CD4-positive, CD25-positive, alpha-beta regulatory T cell (primary cell): ENCODE data around the gene OTUD5. TPM values are rescaled to one million over a fixed set of nuclear protein-coding genes. Genes with fewer than 3 reads are reported as not detected.
A peak's percentile ranks its signal among the peaks of the same experiment; 100 is the strongest.

Experiments used
- ATAC-seq, 2 donors: fragments of 150-1000 bp; cut with Tn5 transposase; one replicate each; pipeline ENCODE4 v1.10.0; 2021; ENCODE audit warnings: low read depth in 2 of 2, moderate number of reproducible peaks in 2 of 2, moderate library complexity in 1 of 2
- DNase-seq, 3 donors: peaks; one replicate each; pipeline versions ENCODE4 v3.0.0 to v3.0.0-alpha.2; 2012 to 2022; ENCODE audit warnings: mixed read lengths in 1 of 3
- H3K27ac ChIP-seq: one replicate; pipeline ENCODE4 v1.7.0; 2013; ENCODE audit warnings: mild to moderate bottlenecking, low read length; ENCODE audit not compliant: insufficient read depth, poor library complexity, severe bottlenecking
- H3K27me3 ChIP-seq: one replicate; pipeline ENCODE4 v1.7.0; 2013; ENCODE audit warnings: low read length; ENCODE audit not compliant: control insufficient read depth, insufficient read depth
- H3K36me3 ChIP-seq: one replicate; pipeline ENCODE4 v1.7.0; 2013; ENCODE audit warnings: mild to moderate bottlenecking, low read length, moderate library complexity; ENCODE audit not compliant: control insufficient read depth, insufficient read depth
- H3K4me1 ChIP-seq: 2 replicates; pipeline ENCODE4 v1.7.0; 2013; ENCODE audit warnings: mild to moderate bottlenecking, low read length; ENCODE audit not compliant: insufficient read depth, control insufficient read depth, poor library complexity, severe bottlenecking
- H3K4me3 ChIP-seq: one replicate; pipeline ENCODE4 v1.7.0; 2013; ENCODE audit warnings: low read depth, mild to moderate bottlenecking, low read length, moderate library complexity
- H3K9me3 ChIP-seq, 2 experiments: 1 replicate in 1 of 2; 2 replicates in 1 of 2; pipeline ENCODE4 v1.7.0; 2013; ENCODE audit warnings: low read length in 2 of 2, mild to moderate bottlenecking in 1 of 2, moderate library complexity in 1 of 2; ENCODE audit not compliant: control insufficient read depth in 2 of 2
- H3K27ac Mint-ChIP-seq, 3 donors: one replicate each; pipeline ENCODE4 v1.8.0; 2020 to 2022; ENCODE audit warnings: mild to moderate bottlenecking in 3 of 3, mixed read lengths in 3 of 3, moderate library complexity in 2 of 3
- H3K27me3 Mint-ChIP-seq: one replicate; pipeline ENCODE4 v1.8.0; 2022; ENCODE audit warnings: mild to moderate bottlenecking, mixed read lengths
- H3K36me3 Mint-ChIP-seq: one replicate; pipeline ENCODE4 v1.8.0; 2020; ENCODE audit warnings: mixed read lengths
- H3K4me1 Mint-ChIP-seq, 4 donors: one replicate each; pipeline ENCODE4 v1.8.0; 2020 to 2022; ENCODE audit warnings: mixed read lengths in 4 of 4, mild to moderate bottlenecking in 1 of 4
- H3K4me3 Mint-ChIP-seq, 4 donors: one replicate each; pipeline ENCODE4 v1.8.0; 2020 to 2022; ENCODE audit warnings: mild to moderate bottlenecking in 4 of 4, mixed read lengths in 4 of 4, moderate library complexity in 3 of 4
- H3K9me3 Mint-ChIP-seq, 7 donors: one replicate each; pipeline ENCODE4 v1.8.0; 2020 to 2022; ENCODE audit warnings: mixed read lengths in 7 of 7, mild to moderate bottlenecking in 3 of 7, moderate library complexity in 2 of 7
- polyA plus RNA-seq, 4 donors: library from polyadenylated mRNA; unstranded; fragments of 300-500 nt; fragmentation: Illumina TruSeq; gene quantifications; one replicate each; pipeline ENCODE4 v1.2.3, GENCODE V29; 2021
- total RNA-seq: library from RNA; stranded (reverse); gene quantifications from one replicate; pipeline ENCODE4 v1.2.3, GENCODE V29; 2022

Gene OTUD5
- total and polyA plus RNA-seq, 5 donors from 2014 or later, result 20.2 to 110 (median 31.1) TPM

- Histone ChIP-seq H3K27ac (no peak overlapping the region), H3K36me3 (peaks cover 16% of the 10 kb centered on the region), H3K4me1 (peaks cover 10% of the 10 kb centered on the region), H3K27me3 (no peaks in the 10 kb centered on the region), H3K9me3 (no peaks in the 10 kb centered on the region), H3K4me3 (no peak overlapping the region)
- Mint-ChIP-seq H3K36me3 (peaks cover 16% of the 10 kb centered on the region), H3K27me3 (peaks cover 6% of the 10 kb centered on the region), H3K4me3 (peak overlapping the region; percentile 8 to 63 (median 30)), H3K4me1 (peaks cover 0 to 23% (median 7%) of the 10 kb centered on the region in 4 donors), H3K9me3 (no peaks in the 10 kb centered on the region), H3K27ac (no peak overlapping the region)
- DNase-seq, result peak in 2 of 3 donors; percentile 21 to 46
- peak in 1 of 2 donors; percentile 46 for ATAC-seq
Measured at GRCh38 chrX:48972220-48973164, 15.1 kb upstream of the OTUD5 start.

- Mint-ChIP-seq H3K27me3 (peaks cover 6% of the 10 kb centered on the region), H3K27ac (no peak within 1 kb of the TSS), H3K4me3 (peak within 1 kb of the TSS; percentile 8 to 63 (median 49)), H3K36me3 (peaks cover 16% of the 10 kb centered on the region), H3K4me1 (peaks cover 0 to 23% (median 7%) of the 10 kb centered on the region in 4 donors), H3K9me3 (no peaks in the 10 kb centered on the region)
- ATAC-seq (peak; percentile 14 to 16), DNase-seq (no peak)
- Histone ChIP-seq H3K4me1 (peaks cover 10% of the 10 kb centered on the region), H3K36me3 (peaks cover 15% of the 10 kb centered on the region), H3K9me3 (no peaks in the 10 kb centered on the region), H3K27me3 (no peaks in the 10 kb centered on the region), H3K27ac (no peak within 1 kb of the TSS), H3K4me3 (no peak within 1 kb of the TSS)
Measured at GRCh38 chrX:48971249-48972219, 14.1 kb upstream of the OTUD5 start, which contains the start of gene KCND1. Gene KCND1, minus strand, starts transcription at chrX:48971844. Its CDS starts 1,573 bp downstream, at chrX:48970271.

- Mint-ChIP-seq H3K4me1 (peaks cover 0 to 23% (median 6%) of the 10 kb centered on the region in 4 donors), H3K27ac (no peak overlapping the region)
- no peak for ATAC-seq
Measured at GRCh38 chrX:48969471-48969870, 12.1 kb upstream of the OTUD5 start.

GRCh38 chrX:48968377-48968776 is 11.0 kb upstream of the OTUD5 start:
- H3K27me3 ChIP-seq, result no peaks in the 10 kb centered on the region
- H3K4me1 ChIP-seq, result peaks cover 10% of the 10 kb centered on the region
- H3K27me3 Mint-ChIP-seq, result peaks cover 6% of the 10 kb centered on the region
- DNase-seq, result no peak
- H3K4me1 Mint-ChIP-seq, result peaks cover 0 to 25% (median 6%) of the 10 kb centered on the region in 4 donors
- H3K27ac ChIP-seq, result no peak overlapping the region
- ATAC-seq, result no peak
- no peak overlapping the region for H3K4me3 Mint-ChIP-seq
- no peaks in the 10 kb centered on the region for H3K9me3 Mint-ChIP-seq
- no peaks in the 10 kb centered on the region for H3K36me3 ChIP-seq
- H3K9me3 ChIP-seq, result no peaks in the 10 kb centered on the region
- H3K27ac Mint-ChIP-seq, result no peak overlapping the region
- H3K4me3 ChIP-seq, result no peak overlapping the region
- H3K36me3 Mint-ChIP-seq, result peaks cover 3% of the 10 kb centered on the region

More at GRCh38 chrX:48969471-48969870, 12.1 kb upstream of the OTUD5 start:
- Histone ChIP-seq H3K27me3 (no peaks in the 10 kb centered on the region), H3K4me1 (peaks cover 10% of the 10 kb centered on the region), H3K4me3 (no peak overlapping the region), H3K27ac (no peak overlapping the region), H3K36me3 (peaks cover 3% of the 10 kb centered on the region), H3K9me3 (no peaks in the 10 kb centered on the region)
- Mint-ChIP-seq H3K36me3 (peaks cover 6% of the 10 kb centered on the region), H3K27me3 (peaks cover 6% of the 10 kb centered on the region), H3K4me3 (no peak overlapping the region), H3K9me3 (no peaks in the 10 kb centered on the region)
- DNase-seq, result no peak

GRCh38 chrX:48966796-48967579 is 9.6 kb upstream of the OTUD5 start:
- H3K9me3 ChIP-seq, result no peaks in the 10 kb centered on the region
- no peaks in the 10 kb centered on the region for H3K27me3 ChIP-seq
- Mint-ChIP-seq H3K27me3 (peaks cover 6% of the 10 kb centered on the region), H3K4me3 (no peak overlapping the region), H3K4me1 (peaks cover 0 to 12% (median under 1%) of the 10 kb centered on the region in 4 donors), H3K27ac (no peak overlapping the region), H3K9me3 (no peaks in the 10 kb centered on the region), H3K36me3 (no peaks in the 10 kb centered on the region)
- no peaks in the 10 kb centered on the region for H3K36me3 ChIP-seq
- ATAC-seq, result no peak
- no peak overlapping the region for H3K27ac ChIP-seq
- DNase-seq, result no peak
- H3K4me1 ChIP-seq, result peaks cover 6% of the 10 kb centered on the region
- no peak overlapping the region for H3K4me3 ChIP-seq

- Histone ChIP-seq H3K4me3 (no peak overlapping the region), H3K36me3 (no peaks in the 10 kb centered on the region), H3K4me1 (no peaks in the 10 kb centered on the region), H3K27me3 (no peaks in the 10 kb centered on the region), H3K9me3 (no peaks in the 10 kb centered on the region), H3K27ac (no peak overlapping the region)
- DNase-seq, result no peak
- ATAC-seq, result no peak
- H3K4me1 Mint-ChIP-seq, result peaks cover 0 to 8% (median 0%) of the 10 kb centered on the region in 4 donors
- peaks cover 5% of the 10 kb centered on the region for H3K27me3 Mint-ChIP-seq
- no peak overlapping the region for H3K27ac Mint-ChIP-seq
- H3K4me3 Mint-ChIP-seq, result no peak overlapping the region
- H3K9me3 Mint-ChIP-seq, result no peaks in the 10 kb centered on the region
- H3K36me3 Mint-ChIP-seq, result no peaks in the 10 kb centered on the region
Measured at GRCh38 chrX:48965959-48966358, 8.6 kb upstream of the OTUD5 start.
